ENCODE measurements around the gene CAPN5.

The CAPN5 gene

GRCh38 chr11:77065878-77066228, 918 bp upstream of the CAPN5 start:
- DNase-seq (ENCODE audit: low spot score): no peak

GRCh38 chr11:77067861-77068443, 1.2 kb downstream of the CAPN5 start:
- no peak for DNase-seq (ENCODE audit: low spot score)

GRCh38 chr11:77068457-77069335, 1.9 kb downstream of the CAPN5 start:
- no peak for DNase-seq (ENCODE audit: low spot score)

GRCh38 chr11:77069336-77069968, 2.7 kb downstream of the CAPN5 start:
- DNase-seq (ENCODE audit: low spot score): no peak

- DNase-seq (ENCODE audit: low spot score): no peak
Observed at GRCh38 chr11:77069969-77070582, 3.3 kb downstream of the CAPN5 start.

GRCh38 chr11:77071077-77071476, 4.3 kb downstream of the CAPN5 start:
- no peak for DNase-seq (ENCODE audit: low spot score)

GRCh38 chr11:77071671-77072605, 5.2 kb downstream of the CAPN5 start:
- no peak for DNase-seq (ENCODE audit: low spot score)

- DNase-seq (ENCODE audit: low spot score): no peak
Observed at GRCh38 chr11:77072851-77073327, 6.1 kb downstream of the CAPN5 start.

GRCh38 chr11:77073328-77074001, 6.7 kb downstream of the CAPN5 start:
- peak; percentile 40 for DNase-seq (ENCODE audit: low spot score)

GRCh38 chr11:77074205-77074604, 7.4 kb downstream of the CAPN5 start:
- DNase-seq (ENCODE audit: low spot score): no peak

- DNase-seq (ENCODE audit: low spot score): no peak
Observed at GRCh38 chr11:77074626-77075221, 8.0 kb downstream of the CAPN5 start.

GRCh38 chr11:77075425-77075905, 8.7 kb downstream of the CAPN5 start:
- no peak for DNase-seq (ENCODE audit: low spot score)

- DNase-seq (ENCODE audit: low spot score): no peak
Observed at GRCh38 chr11:77079666-77080065, 12.9 kb downstream of the CAPN5 start.

GRCh38 chr11:77080643-77081210, 14.0 kb downstream of the CAPN5 start:
- DNase-seq (ENCODE audit: low spot score): no peak

GRCh38 chr11:77081381-77081851, 14.6 kb downstream of the CAPN5 start:
- DNase-seq (ENCODE audit: low spot score): no peak

- DNase-seq (ENCODE audit: low spot score): no peak
Observed at GRCh38 chr11:77081976-77082836, 15.4 kb downstream of the CAPN5 start.

- DNase-seq (ENCODE audit: low spot score): no peak
Observed at GRCh38 chr11:77082838-77083565, 16.2 kb downstream of the CAPN5 start.

GRCh38 chr11:77083566-77084245, 16.9 kb downstream of the CAPN5 start:
- DNase-seq (ENCODE audit: low spot score): no peak
